Fibroblast of the conjunctiva (primary cell): ENCODE measurements around the gene CD1B.
"Not testable (repeated sequence)": the region's sequence is repeated elsewhere in the genome, so short reads cannot be mapped to it uniquely, and the experiment has no call there.

Experiments used
- DNase-seq: peaks from one replicate; pipeline ENCODE4 v3.0.0-alpha.2; 2010; ENCODE audit warnings: low read depth

CD1B gene

DNA sequence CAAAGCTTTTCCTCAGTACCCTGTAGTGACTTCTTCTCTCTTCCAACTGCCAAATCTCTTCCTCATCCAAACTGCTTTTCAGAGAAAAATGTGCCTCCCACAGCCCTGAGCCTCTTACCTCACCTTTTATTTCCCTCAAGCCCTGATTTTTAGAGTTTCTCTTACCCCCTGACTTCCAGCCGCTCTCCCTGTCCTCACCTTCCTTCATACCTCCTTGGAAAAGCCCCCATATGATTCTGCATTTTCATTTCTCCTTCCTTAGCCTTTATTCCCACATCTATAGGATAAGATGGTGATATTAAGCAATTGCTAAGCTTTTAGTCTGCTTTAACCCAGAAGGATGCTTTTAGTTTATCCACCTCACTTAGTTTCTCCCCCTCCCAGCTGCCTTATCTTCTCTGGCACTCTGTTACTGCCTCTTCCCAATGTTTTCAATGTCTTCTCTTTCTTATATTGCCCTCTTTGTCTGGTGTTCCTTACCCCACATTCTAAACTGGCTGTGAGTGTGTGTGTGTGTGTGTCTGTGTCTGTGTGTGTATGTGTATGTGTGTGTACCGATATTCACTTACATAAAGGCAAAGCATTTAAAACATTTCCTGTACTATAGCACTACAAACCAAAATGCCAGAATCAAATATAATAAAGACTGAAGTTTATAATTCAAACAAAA, at the start of gene CD1B:
CD1B (minus strand) TSS at position 51 of the 670 bp plus-strand sequence. CDS start 108 bp downstream, outside the sequence.
- no peak for DNase-seq

DNA sequence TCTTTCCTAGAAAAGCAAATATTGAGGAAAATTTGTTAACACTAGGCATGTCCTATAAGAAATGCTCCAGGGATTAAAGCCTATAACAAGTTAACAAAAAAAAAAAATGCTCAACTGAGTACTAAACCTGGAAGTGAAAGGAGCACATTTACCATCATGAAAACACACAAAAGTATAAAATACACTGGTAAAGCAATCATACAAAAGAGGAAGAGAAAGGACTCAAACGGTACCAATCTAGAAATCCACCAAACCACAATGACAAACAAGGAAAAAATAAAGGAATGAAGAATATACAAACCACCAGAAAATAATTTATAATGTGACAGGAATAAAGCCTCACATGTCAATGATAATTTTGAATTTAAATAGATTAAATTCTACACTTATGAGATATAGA, 43.5 kb upstream of the CD1B start:
- DNase-seq = no peak

DNA sequence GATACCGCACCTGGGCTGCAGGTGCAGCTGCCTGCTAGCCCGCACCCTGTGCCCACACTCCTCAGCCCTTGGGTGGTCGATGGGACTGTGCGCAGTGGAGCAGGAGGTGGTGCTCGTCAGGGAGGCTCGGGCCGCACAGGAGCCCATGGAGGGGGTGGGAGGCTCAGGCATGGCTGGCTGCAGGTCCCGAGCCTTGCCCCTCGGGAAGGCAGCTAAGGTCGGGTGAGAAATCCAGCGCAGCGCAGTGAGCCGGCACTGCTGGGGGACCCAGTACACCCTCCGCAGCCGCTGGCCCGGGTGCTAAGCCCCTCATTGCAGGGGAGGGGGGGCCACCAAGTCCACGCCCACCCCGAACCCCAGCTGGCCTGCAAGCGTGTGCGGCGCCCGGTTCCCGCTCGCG, 42.8 kb upstream of the CD1B start:
- not testable (repeated sequence) for DNase-seq

DNA sequence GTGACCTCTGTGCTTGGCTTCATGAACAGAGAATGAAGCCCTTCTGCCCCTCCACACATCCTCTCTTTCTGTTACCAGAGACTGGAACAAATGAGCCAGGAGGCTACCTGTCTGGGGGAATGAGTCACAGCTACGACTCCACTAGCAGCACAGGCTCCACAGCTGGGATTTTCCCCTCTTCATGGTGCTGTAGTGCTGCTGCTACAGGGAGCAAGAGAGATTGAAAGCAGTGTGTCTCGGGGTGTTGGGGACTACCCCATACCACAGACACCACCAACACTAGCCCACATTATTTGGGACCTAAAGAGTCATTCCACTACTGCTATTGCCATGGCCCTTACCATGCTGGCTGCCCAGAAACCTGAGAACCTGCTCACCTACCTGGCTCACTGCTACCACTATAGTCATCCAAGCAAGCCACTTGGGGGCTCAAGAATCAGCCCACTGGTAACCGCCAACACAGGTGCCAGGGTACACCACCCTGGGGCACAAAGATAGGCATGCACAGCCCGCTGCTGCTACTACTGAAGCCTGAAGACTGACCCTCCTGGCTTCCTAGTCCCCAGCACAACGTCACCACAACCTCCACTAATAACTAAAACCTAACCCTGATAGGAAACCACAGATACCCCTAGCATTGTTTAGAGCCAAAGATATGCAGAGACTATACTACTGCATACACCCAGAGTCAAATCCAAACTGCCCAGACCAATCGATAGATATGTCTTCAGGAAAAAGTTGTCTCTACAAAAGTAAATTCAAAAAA, 40.0 kb upstream of the CD1B start:
- no peak for DNase-seq

DNA sequence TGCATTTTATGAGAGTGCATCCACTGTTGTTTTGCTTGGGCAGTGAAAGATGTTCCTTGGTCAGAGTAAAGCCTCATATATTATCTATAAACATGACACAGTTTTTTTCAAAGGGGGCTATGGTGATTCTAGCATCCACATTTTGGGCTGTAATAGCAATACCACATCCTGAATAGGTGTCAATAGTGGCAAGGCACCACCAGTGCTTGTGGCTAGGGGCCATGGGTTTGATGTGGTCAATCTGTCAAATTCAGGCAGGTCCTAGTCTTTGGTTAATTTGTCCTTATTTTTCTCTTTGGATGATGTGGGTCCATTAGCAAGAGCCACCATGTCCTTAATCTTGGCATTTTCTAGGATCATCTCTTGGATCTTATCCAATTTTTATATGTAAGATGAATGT, 35.5 kb upstream of the CD1B start:
- DNase-seq = no peak

DNA sequence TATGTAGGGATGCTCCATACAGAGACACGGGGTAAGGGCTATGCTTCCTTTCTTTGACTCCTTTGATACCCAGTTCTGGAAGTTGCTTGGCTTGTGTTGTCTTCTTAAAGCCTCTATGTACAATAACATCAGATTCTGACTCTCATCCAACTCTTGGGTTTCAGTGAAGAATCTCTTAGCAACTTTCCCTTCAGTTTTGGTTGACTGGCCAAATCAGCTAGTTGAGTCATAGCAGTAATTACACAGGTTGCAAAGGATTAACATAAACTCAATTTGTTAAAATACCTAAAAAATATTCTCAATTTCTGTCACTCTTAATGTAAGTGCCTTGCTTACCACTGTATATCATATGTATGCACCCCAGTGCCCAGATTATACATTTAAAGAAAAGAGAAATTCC, 31.6 kb upstream of the CD1B start:
- DNase-seq = no peak

DNA sequence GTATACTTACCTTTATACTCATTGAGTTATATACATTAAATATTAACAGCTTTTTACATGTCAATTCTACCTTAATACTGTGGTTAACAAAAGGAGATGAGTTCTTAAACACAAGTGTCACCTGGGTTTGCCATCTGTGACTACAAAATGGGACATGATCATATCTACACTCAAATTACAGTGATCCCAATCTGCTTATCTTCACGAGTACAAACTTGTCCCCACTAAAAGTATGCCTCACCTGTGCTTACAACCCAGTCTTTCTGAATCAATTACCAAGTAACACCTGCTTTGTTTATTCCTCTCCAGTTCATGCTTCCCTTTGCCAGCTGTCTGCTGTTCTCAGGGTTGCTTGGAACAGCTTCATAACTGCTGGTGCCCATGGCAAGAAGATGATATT, 31.2 kb upstream of the CD1B start:
- no peak for DNase-seq

- DNase-seq = no peak
Observed at GRCh38 chr1:158357441-158357840, 26.1 kb upstream of the CD1B start.

DNA sequence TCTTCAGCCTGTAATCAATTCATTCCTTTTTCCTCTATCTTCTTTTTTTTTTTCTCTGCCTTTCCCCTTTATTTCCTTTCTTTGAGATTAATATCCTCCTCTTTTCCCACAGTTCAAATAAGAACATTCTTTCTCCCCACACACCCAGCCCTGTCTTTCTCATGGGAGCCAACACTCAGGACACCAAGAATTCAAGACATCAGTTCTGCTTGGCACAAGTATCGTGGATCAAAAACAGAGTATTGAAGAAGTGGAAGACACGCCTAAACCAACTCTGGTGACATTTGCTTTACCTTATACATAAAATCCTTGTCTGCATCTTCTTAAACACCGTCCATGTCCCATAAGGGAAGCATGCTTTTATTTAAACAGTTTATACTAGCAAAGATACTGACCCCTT, 25.3 kb upstream of the CD1B start:
- no peak for DNase-seq

DNA sequence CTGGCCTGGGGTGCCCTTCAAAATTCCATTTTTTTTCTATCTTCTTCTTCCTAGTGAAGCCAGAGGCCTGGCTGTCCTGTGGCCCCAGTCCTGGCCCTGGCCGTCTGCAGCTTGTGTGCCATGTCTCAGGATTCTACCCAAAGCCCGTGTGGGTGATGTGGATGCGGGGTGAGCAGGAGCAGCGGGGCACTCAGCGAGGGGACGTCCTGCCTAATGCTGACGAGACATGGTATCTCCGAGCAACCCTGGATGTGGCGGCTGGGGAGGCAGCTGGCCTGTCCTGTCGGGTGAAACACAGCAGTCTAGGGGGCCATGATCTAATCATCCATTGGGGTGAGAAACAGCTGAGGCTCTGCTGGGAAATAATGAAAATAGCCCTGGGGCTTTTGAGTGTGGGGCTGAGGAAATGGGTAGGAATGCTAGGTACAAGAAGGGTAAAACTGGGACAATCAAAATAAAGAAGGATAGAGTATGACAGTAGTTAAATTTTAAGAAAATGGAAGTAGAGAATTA, 24.5 kb upstream of the CD1B start:
- DNase-seq = no peak

DNA sequence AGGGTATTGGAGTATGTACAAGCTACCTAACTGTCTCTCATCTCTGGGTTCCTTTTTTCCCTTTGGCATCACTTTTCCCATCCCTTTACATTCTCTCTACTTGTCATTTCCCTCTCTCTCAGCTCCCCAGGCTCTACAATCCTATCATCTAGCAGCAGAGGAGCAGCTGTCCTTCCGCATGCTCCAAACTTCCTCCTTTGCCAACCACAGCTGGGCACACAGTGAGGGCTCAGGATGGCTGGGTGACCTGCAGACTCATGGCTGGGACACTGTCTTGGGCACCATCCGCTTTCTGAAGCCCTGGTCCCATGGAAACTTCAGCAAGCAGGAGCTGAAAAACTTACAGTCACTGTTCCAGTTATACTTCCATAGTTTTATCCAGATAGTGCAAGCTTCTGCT, 22.9 kb upstream of the CD1B start:
- no peak for DNase-seq

DNA sequence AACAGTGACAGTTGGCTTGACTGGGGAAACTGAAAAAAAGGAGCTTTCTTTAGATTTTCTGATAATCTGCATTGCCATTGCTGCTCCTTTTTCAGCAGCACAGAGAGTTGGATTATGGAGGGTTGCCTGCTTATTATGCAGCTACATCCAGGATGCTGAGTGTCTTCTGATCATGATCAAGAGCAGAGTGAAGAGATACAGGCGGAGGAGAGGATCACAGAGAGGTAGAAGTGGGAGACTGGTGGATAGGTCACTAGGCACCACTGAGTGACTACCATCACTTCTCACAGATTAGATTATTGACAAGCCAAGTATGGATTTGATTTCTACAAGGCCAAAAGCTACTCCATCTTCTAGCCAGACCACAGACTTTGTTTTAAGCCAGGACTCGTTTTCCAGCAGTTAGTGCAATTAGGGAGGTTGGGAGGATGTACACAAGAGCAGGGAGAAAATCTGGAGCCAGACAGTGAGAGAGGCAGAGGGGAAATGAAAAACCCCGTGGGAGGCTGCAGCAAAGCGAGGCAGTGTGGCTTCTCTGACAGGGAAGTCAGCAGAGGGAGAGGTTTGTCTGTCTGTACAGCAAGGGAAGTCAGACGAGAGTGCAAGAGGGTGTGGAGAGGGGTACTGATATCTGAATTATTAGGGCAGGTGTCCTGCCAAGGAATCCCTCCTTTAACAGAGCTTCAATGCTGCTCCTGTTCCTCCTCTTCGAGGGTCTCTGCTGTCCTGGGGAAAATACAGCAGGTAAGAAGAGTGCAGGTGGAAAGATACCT, 22.2 kb upstream of the CD1B start, which contains the start of gene CD1E:
CD1E (plus strand) TSS at position 592 of the 773 bp plus-strand sequence; CDS start at position 687, 95 bp downstream.
- DNase-seq = no peak

DNA sequence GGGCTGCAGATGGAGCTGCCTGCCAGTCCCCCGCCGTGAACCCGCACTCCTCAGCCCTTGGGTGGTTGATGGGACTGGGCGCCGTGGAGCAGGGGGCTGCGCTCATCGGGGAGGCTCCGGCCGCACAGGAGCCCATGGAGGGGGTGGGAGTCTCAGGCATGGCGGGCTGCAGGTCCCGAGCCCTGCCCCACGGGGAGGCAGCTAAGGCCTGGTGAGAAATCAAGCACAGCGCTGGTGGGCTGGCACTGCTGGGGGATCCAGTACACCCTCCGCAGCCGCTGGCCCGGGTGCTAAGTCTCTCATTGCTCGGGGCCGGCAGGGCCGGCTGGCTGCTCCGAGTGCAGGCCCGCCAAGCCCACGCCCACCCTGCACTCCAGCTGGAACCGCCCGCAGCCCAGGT, 17.6 kb upstream of the CD1B start:
- not testable (repeated sequence) for DNase-seq

DNA sequence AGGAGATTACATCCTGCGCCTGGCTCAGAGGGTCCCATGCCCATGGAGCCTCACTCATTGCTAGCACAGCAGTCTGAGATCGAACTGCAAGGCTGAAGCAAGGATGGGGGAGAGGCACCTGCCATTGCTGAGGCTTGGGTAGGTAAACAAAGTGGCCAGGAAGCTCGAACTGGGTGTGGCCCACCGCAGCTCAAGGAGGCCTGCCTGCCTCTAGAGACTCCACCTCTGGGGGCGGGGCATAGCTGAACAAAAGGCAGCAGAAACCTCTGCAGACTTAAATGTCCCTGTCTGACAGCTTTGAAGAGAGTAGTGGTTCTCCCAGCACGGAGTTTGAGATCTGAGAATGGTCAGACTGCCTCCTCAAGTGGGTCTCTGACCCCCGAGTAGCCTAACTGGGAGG, 5.1 kb upstream of the CD1B start:
- not testable (repeated sequence) for DNase-seq

- no peak for DNase-seq
Observed at GRCh38 chr1:158335213-158335532, 3.8 kb upstream of the CD1B start.

- DNase-seq = no peak
Observed at GRCh38 chr1:158334526-158335212, 3.3 kb upstream of the CD1B start.

DNA sequence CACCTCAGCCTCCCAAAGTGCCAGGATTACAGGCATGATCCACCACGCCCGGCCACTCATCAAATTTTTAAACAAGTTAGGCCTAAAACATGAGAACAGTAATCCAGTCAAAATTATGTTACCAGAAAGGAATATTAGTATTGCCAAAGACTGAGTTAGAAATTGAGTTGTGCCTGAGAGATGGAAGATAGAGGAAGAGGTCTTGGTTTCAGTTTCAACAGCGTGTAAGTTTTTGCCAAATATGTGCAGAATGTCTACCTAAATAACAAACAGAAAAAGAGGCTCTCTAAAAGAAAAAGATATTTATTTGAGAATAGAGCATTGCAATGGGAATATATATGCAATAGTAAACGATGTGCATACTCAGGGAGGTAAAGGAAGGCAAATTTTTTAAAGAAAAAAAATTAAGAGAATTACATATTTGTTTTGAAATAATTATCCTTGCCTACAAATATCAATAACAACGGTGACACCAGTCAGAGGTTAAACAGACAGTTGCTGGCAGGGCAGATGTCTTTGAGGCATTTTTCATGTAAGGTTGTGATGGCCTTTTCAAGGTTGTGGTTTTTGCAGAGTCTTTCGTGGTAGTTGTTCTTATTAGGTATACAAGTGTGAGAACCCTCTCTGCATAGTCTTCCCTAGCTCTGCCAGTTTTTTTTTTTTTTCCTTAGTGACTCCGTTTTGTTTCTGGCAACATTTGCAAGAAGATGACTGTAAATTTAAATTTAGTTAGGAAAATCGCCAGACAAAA, 2.2 kb upstream of the CD1B start:
- DNase-seq = no peak

GRCh38 chr1:158331106-158331425, 265 bp downstream of the CD1B start:
- DNase-seq = no peak

GRCh38 chr1:158330391-158331105, 783 bp downstream of the CD1B start:
- DNase-seq = no peak

DNA sequence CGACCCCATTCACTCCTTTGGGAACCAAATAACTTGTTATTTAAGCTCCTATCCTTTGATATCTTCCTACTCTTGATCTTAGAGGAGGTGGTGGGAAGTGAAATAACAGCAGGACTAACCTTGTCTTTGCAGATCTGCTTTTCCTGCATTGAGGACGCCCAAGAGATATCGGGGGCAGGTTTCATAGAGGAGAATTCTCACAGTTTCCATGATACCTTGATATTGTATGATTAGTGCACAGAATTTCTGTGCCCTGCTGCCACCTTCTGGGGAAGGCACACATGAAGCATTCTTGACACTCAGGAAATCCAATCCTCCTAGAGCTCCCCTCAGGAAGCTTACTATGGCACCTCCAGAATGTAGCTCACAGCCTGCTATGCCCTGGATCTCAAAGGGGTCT, 1.6 kb downstream of the CD1B start:
- DNase-seq = no peak

DNA sequence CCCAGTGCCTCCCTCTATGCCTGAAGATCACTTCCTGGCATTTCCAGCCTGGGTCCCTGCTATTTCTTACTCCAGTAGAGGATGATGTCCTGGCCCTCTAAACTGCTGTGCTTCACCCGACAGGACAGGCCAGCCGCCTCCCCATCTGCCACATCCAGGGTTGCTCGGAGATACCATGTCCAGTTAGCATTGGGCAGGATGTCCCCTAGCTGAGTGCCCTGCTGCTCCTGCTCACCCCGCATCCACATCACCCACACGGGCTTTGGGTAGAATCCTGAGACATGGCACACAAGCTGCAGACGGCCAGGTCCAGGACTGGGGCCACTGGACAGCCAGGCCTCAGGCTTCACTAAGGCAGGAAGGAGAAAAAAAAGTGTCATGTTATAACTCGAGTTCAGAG, 2.0 kb downstream of the CD1B start:
- DNase-seq = no peak
